HepG2 (cell line): Measurements from ENCODE around the gene PAK1. TPM values are rescaled to one million over a fixed set of nuclear protein-coding genes. Genes with fewer than 3 reads are reported as not detected.

Experiments
- ATAC-seq: fragments of 200-7000 bp; cut with Tn5 transposase; 3 replicates; pipeline ENCODE4 v1.9.1; 2020; ENCODE audit warnings: mild to moderate bottlenecking, moderate library complexity
- BruUV-seq: library from RNA; stranded (reverse); fragments of 400-500 nt; replicated peaks from 2 replicates; lab custom pipeline; 2021; lab: Mats Ljungman, UMichigan
- CTCF ChIA-PET: fragments of 300-600 bp; formaldehyde crosslinking; extraction: SDS; loops from one replicate; lab custom pipeline; 2021; ENCODE audit warnings: low total read pairs, inconsistent platforms, low intra/inter-chr PET ratio; lab: Yijun Ruan, JAX
- POLR2A ChIA-PET: fragments of 350-600 bp; sonication (Branson Sonifier 250); formaldehyde crosslinking; loops from one replicate; lab custom pipeline; 2020; ENCODE audit warnings: antibody characterized with exemption, inconsistent platforms; lab: Yijun Ruan, JAX
- DNase-seq: peaks from one replicate; pipeline ENCODE4 v3.0.0-alpha.2; 2015; ENCODE audit warnings: low spot score
- FAIRE-seq: peaks from 3 replicates; lab custom pipeline; 2011; peaks lifted over from hg19 to GRCh38; lab: Jason Lieb, UNC
- H2AFZ ChIP-seq: one replicate; pipeline ENCODE4 v1.6.1; 2011; ENCODE audit warnings: low read length, inconsistent platforms
- H3K27ac ChIP-seq: fragments of 300-600 bp; 3 replicates; pipeline ENCODE4 v1.8.0; 2011; ENCODE audit warnings: mixed run types, mild to moderate bottlenecking, mixed read lengths, low read length, inconsistent platforms; ENCODE audit not compliant: insufficient read depth; ENCODE audit errors: extremely low read length
- H3K27me3 ChIP-seq, 2 experiments: fragments of 200-600 bp in 1 of 2; 2 replicates in 1 of 2; 3 replicates in 1 of 2; pipeline versions ENCODE4 v1.6.0 to v1.8.0; 2011; ENCODE audit warnings: low read length in 2 of 2, mild to moderate bottlenecking in 2 of 2, moderate library complexity in 2 of 2, inconsistent platforms in 1 of 2; ENCODE audit not compliant: insufficient read depth in 2 of 2, control insufficient read depth in 1 of 2
- H3K36me3 ChIP-seq, 2 experiments: fragments of 200-600 bp in 1 of 2; replicated peaks in 1 of 2; 2 replicates in 1 of 2; 3 replicates in 1 of 2; pipeline versions ENCODE4 v1.5.1 to v1.8.0; 2011; ENCODE audit warnings: low read length in 2 of 2, inconsistent platforms in 1 of 2; ENCODE audit not compliant: insufficient read depth in 2 of 2, control insufficient read depth in 1 of 2
- H3K4me1 ChIP-seq: 2 replicates; pipeline ENCODE4 v1.5.1; 2012; ENCODE audit warnings: low read length, inconsistent platforms; ENCODE audit not compliant: insufficient read depth
- H3K4me2 ChIP-seq: 2 replicates; pipeline ENCODE4 v1.6.0; 2011; ENCODE audit warnings: low read depth, low read length, inconsistent platforms
- H3K4me3 ChIP-seq, 3 experiments: fragments of 200-600 bp in 1 of 3; sonication (generic), shearing (Covaris generic) in 1 of 3; replicated peaks in 1 of 3; 2 replicates each; pipeline ENCODE4 v1.5.1; 2011 to 2016; ENCODE audit warnings: low read length in 3 of 3, inconsistent platforms in 2 of 3, low read depth in 2 of 3, mild to moderate bottlenecking in 2 of 3, control low read depth in 1 of 3, mixed read lengths in 1 of 3; ENCODE audit not compliant: insufficient read depth in 1 of 3
- H3K79me2 ChIP-seq: one replicate; pipeline ENCODE4 v1.6.1; 2011; ENCODE audit warnings: low read length, inconsistent platforms; ENCODE audit not compliant: insufficient read depth
- H3K9ac ChIP-seq: 2 replicates; pipeline ENCODE4 v1.6.0; 2011; ENCODE audit warnings: mild to moderate bottlenecking, low read depth, low read length, inconsistent platforms; ENCODE audit not compliant: insufficient read depth
- H3K9me3 ChIP-seq: 2 replicates; pipeline ENCODE4 v1.5.1; 2012; ENCODE audit warnings: mild to moderate bottlenecking, low read length
- H4K20me1 ChIP-seq: 2 replicates; pipeline ENCODE4 v1.6.0; 2011; ENCODE audit warnings: inconsistent platforms, mild to moderate bottlenecking, low read length, moderate library complexity; ENCODE audit not compliant: insufficient read depth
- BCL6 ChIP-seq: IDR thresholded peaks from 2 replicates; pipeline ENCODE4 v1.6.1; 2016; ENCODE audit warnings: missing genetic modification reagents, missing compliant biosample characterization
- REXO4 ChIP-seq: sonication (generic); formaldehyde crosslinking; IDR thresholded peaks from 2 replicates; pipeline ENCODE4 v1.8.0; 2022; ENCODE audit warnings: missing genetic modification reagents, mild to moderate bottlenecking, borderline replicate concordance
- U2AF1 ChIP-seq: fragments of 200-400 bp; formaldehyde crosslinking; optimal IDR thresholded peaks from 2 replicates; pipeline ENCODE3; 2017; ENCODE audit warnings: mild to moderate bottlenecking, low read depth, low read length
- ZNF746 ChIP-seq: sonication (generic); formaldehyde crosslinking; IDR thresholded peaks from 2 replicates; pipeline ENCODE4 v1.8.0; 2022; ENCODE audit warnings: mild to moderate bottlenecking, missing genetic modification reagents
- WGBS: methylation state at CpG from one replicate; pipeline ENCODE4 v1.1.6; 2017; ENCODE audit warnings: low lambda C conversion rate; 5-methylcytosine and 5-hydroxymethylcytosine counted together
- in situ Hi-C: cut with HindIII; loops from 2 replicates; pipeline ENCODE4 v1.10.0; 2017; ENCODE audit warnings: low pct_unique_long_range_greater_than_20kb; ENCODE audit not compliant: extremely low pct_ligation_motif_present
- intact Hi-C: fragments of 100-400 bp; cut with micrococcal nuclease; formaldehyde crosslinking; loops from one replicate; pipeline ENCODE4 v1.10.0; 2022; ENCODE audit not compliant: unreplicated experiment
- polyA plus RNA-seq, 8 experiments: library from polyadenylated mRNA; depleted of rRNA in 3 of 8; stranded (reverse) in 7 of 8; unstranded in 1 of 8; fragments of >200 nt; fragmentation: Illumina TruSeq in 4 of 8; extraction: Trizol in 4 of 8; gene quantifications; 2 replicates each; pipeline versions ENCODE4 v1.2.1 to v1.2.3, GENCODE V29; 2011 to 2016; ENCODE audit warnings: low read depth in 4 of 8, missing spikeins in 1 of 8, mixed read lengths in 1 of 8; ENCODE audit not compliant: insufficient read depth in 1 of 8
- total RNA-seq, 5 experiments: library from RNA; depleted of rRNA; stranded (reverse); fragments of >200 nt; fragmentation: Illumina TruSeq; extraction: Trizol; gene quantifications; 2 replicates each; pipeline ENCODE4 v1.2.3, GENCODE V29; 2016; ENCODE audit warnings: low read depth in 1 of 5

The PAK1 gene
- total and polyA plus RNA-seq, 2 of the 13 experiments (the other 11 are each of a cell fraction or from before 2014, with no cell fraction given): 1.5 to 4.3 TPM

GRCh38 chr11:77470504-77470903 is 3.4 kb downstream of the PAK1 start:
- in situ Hi-C loops (no loop called here), intact Hi-C loops (loop anchor here (5.0 kb wide), 1 partner anchor 77 kb away; no protein-coding TSS in a partner anchor)
- no peaks in the 10 kb centered on the region for H3K9me3 ChIP-seq
- no peak overlapping the region for H3K27ac ChIP-seq
- TF ChIP-seq ZNF746 (CRISPR knock-in tag): no peak
- TF ChIP-seq, all 625 proteins: peak for 0
- Histone ChIP-seq H3K79me2 (no peaks in the 10 kb centered on the region), H4K20me1 (no peaks in the 10 kb centered on the region), H3K27me3 (peaks cover 1 to 24% of the 10 kb centered on the region in 2 experiments; a peak in 2 of 5 replicates), H3K4me3 (no peak overlapping the region), H2AFZ (no peak overlapping the region), H3K4me1 (peaks cover 40% of the 10 kb centered on the region), H3K36me3 (no peaks in the 10 kb centered on the region), H3K4me2 (no peak overlapping the region), H3K9ac (no peak overlapping the region)
- FAIRE-seq: no peak
- ATAC-seq: no peak
- DNase-seq: no peak
- POLR2A ChIA-PET: no interaction called here
- no TSS peak for BruUV-seq
- WGBS: 26% methylated on average over 2 of the region's 2 CpGs
- CTCF ChIA-PET: no interaction called here

GRCh38 chr11:77468527-77468926 is 5.4 kb downstream of the PAK1 start:
- no peaks in the 10 kb centered on the region for H3K79me2 ChIP-seq
- BruUV-seq: no TSS peak
- no peaks in the 10 kb centered on the region for H3K36me3 ChIP-seq
- no peak for FAIRE-seq
- no peak overlapping the region for H3K4me2 ChIP-seq
- H4K20me1 ChIP-seq: no peaks in the 10 kb centered on the region
- intact Hi-C loops: no loop called here
- H3K9ac ChIP-seq: no peak overlapping the region
- H3K27me3 ChIP-seq: peaks cover 1 to 17% of the 10 kb centered on the region in 2 experiments; a peak in 3 of 5 replicates
- H3K27ac ChIP-seq: no peak overlapping the region
- ATAC-seq: no peak
- CTCF ChIA-PET: no interaction called here
- H3K9me3 ChIP-seq: no peaks in the 10 kb centered on the region
- TF ChIP-seq BCL6 (CRISPR knock-in tag): no peak
- no peak for TF ChIP-seq U2AF1
- TF ChIP-seq REXO4 (CRISPR knock-in tag): no peak
- 37% methylated on average over 1 of the region's 1 CpG for WGBS
- H3K4me3 ChIP-seq: no peak overlapping the region
- DNase-seq: no peak
- in situ Hi-C loops: no loop called here
- POLR2A ChIA-PET: no interaction called here
- no peak overlapping the region for H2AFZ ChIP-seq
- peaks cover 28% of the 10 kb centered on the region for H3K4me1 ChIP-seq
